ENCODE data around the gene ADI1.

GRCh38 chr2:3488855-3489763 is 30.2 kb downstream of the ADI1 start:
- TF ChIP-seq, protein P1, sequence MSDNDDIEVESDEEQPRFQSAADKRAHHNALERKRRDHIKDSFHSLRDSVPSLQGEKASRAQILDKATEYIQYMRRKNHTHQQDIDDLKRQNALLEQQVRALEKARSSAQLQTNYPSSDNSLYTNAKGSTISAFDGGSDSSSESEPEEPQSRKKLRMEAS (IDR thresholded peaks at IDR 0.05), result no peak
- TF ChIP-seq NFIC (IDR thresholded peaks at IDR 0.05) (no peak), EP300 (IDR thresholded peaks at IDR 0.05; ENCODE audit: borderline replicate concordance) (no peak), USF1 (IDR thresholded peaks at IDR 0.05) (no peak), YY1 (IDR thresholded peaks at IDR 0.05; ENCODE audit: low read depth) (no peak), TEAD4 (IDR thresholded peaks at IDR 0.05) (no peak), TAF1 (IDR thresholded peaks at IDR 0.05; ENCODE audit: low read depth) (no peak), EGR1 (IDR thresholded peaks at IDR 0.05) (no peak), FOXM1 (IDR thresholded peaks at IDR 0.05; ENCODE audit: borderline replicate concordance, low read depth) (no peak), CREB1 (IDR thresholded peaks at IDR 0.05; ENCODE audit: low read depth) (no peak), RAD21 (IDR thresholded peaks at IDR 0.05; ENCODE audit: low read depth) (no peak), TCF12 (IDR thresholded peaks at IDR 0.05; ENCODE audit: low read depth) (no peak)
- TF ChIP-seq, protein P2, sequence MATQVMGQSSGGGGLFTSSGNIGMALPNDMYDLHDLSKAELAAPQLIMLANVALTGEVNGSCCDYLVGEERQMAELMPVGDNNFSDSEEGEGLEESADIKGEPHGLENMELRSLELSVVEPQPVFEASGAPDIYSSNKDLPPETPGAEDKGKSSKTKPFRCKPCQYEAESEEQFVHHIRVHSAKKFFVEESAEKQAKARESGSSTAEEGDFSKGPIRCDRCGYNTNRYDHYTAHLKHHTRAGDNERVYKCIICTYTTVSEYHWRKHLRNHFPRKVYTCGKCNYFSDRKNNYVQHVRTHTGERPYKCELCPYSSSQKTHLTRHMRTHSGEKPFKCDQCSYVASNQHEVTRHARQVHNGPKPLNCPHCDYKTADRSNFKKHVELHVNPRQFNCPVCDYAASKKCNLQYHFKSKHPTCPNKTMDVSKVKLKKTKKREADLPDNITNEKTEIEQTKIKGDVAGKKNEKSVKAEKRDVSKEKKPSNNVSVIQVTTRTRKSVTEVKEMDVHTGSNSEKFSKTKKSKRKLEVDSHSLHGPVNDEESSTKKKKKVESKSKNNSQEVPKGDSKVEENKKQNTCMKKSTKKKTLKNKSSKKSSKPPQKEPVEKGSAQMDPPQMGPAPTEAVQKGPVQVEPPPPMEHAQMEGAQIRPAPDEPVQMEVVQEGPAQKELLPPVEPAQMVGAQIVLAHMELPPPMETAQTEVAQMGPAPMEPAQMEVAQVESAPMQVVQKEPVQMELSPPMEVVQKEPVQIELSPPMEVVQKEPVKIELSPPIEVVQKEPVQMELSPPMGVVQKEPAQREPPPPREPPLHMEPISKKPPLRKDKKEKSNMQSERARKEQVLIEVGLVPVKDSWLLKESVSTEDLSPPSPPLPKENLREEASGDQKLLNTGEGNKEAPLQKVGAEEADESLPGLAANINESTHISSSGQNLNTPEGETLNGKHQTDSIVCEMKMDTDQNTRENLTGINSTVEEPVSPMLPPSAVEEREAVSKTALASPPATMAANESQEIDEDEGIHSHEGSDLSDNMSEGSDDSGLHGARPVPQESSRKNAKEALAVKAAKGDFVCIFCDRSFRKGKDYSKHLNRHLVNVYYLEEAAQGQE (IDR thresholded peaks at IDR 0.05; ENCODE audit: low read depth), result no peak

All from Ishikawa (cell line).